Left kidney (tissue), 8 donors: ENCODE data around the gene FKBP1C. TPM values are rescaled to one million over a fixed set of nuclear protein-coding genes. Genes with fewer than 3 reads are reported as not detected.
"Not testable (repeated sequence)": the region's sequence is repeated elsewhere in the genome, so short reads cannot be mapped to it uniquely, and the experiment has no call there.

Experiments
- DNase-seq: peaks from one replicate; pipeline ENCODE4 v3.0.0-alpha.2; 2013
- long read RNA-seq, 8 donors: transcript quantifications; one replicate each; lab custom pipeline, GENCODE V29; 2026
- polyA plus RNA-seq: library from polyadenylated mRNA; unstranded; fragments of 120-200 nt; gene quantifications from one replicate; pipeline ENCODE4 v1.2.1, GENCODE V29; 2013; ENCODE audit not compliant: insufficient read length

The FKBP1C gene
- 2.1 TPM for polyA plus RNA-seq
- long read RNA-seq, donor 1, transcript FKBP1C-201 (1 exons, 1,579 nt): major isoform, 33 of 33 reads
- long read RNA-seq, donor 1, partial matches to known transcripts: 0 of 33 reads
- long read RNA-seq, donor 1, other reads (novel, unspliced or antisense): 0 of 33 reads
- long read RNA-seq, donor 2, transcript FKBP1C-201 (1 exons, 1,579 nt): major isoform, 24 of 24 reads
- long read RNA-seq, donor 2, partial matches to known transcripts: 0 of 24 reads
- long read RNA-seq, donor 2, other reads (novel, unspliced or antisense): 0 of 24 reads
- long read RNA-seq, donor 3, transcript FKBP1C-201 (1 exons, 1,579 nt): major isoform, 22 of 22 reads
- long read RNA-seq, donor 3, partial matches to known transcripts: 0 of 22 reads
- long read RNA-seq, donor 3, other reads (novel, unspliced or antisense): 0 of 22 reads
- long read RNA-seq, donor 4, partial matches to known transcripts: 0 of 2 reads
- long read RNA-seq, donor 4, other reads (novel, unspliced or antisense): 0 of 2 reads
- long read RNA-seq, donor 5, transcript FKBP1C-201 (1 exons, 1,579 nt): major isoform, 33 of 33 reads
- long read RNA-seq, donor 5, partial matches to known transcripts: 0 of 33 reads
- long read RNA-seq, donor 5, other reads (novel, unspliced or antisense): 0 of 33 reads
- long read RNA-seq, donor 6, transcript FKBP1C-201 (1 exons, 1,579 nt): major isoform, 18 of 18 reads
- long read RNA-seq, donor 6, partial matches to known transcripts: 0 of 18 reads
- long read RNA-seq, donor 6, other reads (novel, unspliced or antisense): 0 of 18 reads
- long read RNA-seq, donor 7, transcript FKBP1C-201 (1 exons, 1,579 nt): major isoform, 30 of 30 reads
- long read RNA-seq, donor 7, partial matches to known transcripts: 0 of 30 reads
- long read RNA-seq, donor 7, other reads (novel, unspliced or antisense): 0 of 30 reads
- long read RNA-seq, donor 8, transcript FKBP1C-201 (1 exons, 1,579 nt): major isoform, 13 of 13 reads
- long read RNA-seq, donor 8, partial matches to known transcripts: 0 of 13 reads
- long read RNA-seq, donor 8, other reads (novel, unspliced or antisense): 0 of 13 reads

DNA sequence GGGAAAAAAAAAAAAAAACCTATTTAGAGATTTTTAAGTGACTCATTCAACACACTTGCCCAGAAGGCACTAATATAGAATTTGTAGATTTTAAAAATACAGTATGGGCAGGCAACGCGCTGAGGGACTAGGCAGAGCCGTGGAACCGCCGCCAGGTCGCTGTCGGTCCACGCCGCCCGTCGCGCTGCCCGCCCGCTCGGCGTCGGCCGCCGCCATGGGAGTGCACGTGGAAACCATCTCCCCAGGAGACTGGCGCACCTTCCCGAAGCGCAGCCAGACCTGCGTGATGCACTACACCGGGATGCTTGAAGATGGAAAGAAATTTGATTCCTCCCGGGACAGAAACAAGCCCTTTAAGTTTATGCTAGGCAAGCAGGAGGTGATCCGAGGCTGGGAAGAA lies at the start of gene FKBP1C:
TSS of gene FKBP1C (plus strand) at position 127 of the 400 bp plus-strand sequence.
- DNase-seq: not testable (repeated sequence)

- DNase-seq: not testable (repeated sequence)
These were observed 47.0 kb upstream of the FKBP1C start for GRCh38 chr6:63164047-63164803.

GRCh38 chr6:63174173-63174572 lies 37.1 kb upstream of the FKBP1C start:
- no peak for DNase-seq

DNA sequence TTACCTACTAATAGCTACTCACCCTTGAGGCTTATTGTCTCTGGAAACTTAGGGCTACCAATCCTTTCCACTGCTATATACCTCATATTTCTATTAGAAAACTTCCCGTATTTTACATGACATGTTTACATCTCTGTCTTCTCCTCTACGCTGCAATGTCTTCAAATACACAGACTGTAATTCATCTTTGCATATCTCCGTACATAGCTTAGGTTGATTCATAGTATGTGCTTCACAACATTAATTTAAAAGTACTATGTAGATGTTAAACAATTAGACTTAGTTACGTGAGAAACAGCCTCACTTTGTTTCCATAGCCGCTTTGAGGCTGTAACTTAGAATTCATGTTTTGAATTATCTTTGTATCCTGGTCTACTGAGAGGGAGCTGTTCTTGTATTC lies 35.1 kb upstream of the FKBP1C start:
- no peak for DNase-seq

DNA sequence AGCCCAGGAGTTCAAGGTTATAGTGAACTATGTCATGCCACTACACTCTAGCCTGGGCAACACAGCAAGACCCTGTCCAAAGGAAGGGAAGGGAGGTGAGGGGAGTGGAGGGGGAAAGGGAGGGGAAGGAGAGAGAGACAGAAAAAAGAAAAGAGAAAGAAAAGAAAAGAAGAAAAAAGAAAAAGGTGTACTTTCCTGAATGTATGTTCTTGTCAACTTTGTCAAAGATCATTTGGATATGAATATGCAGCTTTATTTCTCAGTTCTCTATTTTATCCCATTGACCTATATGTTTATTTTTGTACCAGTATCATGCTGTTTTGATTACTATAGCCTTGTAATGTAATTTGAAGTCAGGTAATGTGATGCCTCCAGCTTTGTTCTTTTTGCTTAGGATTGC lies 30.9 kb upstream of the FKBP1C start:
- DNase-seq: no peak

DNA sequence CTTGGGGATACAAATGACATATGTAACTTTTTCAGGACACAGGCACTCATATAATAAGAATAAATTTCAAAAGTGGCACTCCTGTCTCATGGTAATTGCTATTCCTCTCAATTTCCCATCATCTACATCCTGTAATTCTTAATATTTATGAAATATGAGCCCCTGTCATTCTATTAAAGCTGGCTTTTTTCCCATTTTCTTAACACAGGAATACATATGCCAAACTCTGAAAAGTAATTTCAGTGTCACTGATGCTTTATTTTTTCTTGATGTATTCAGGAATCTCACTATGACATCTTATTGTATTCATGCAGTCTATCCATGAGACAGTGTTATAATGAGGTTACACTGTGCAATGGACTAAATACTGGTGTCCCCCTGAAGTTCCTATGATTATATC lies 24.3 kb upstream of the FKBP1C start:
- DNase-seq: no peak

DNA sequence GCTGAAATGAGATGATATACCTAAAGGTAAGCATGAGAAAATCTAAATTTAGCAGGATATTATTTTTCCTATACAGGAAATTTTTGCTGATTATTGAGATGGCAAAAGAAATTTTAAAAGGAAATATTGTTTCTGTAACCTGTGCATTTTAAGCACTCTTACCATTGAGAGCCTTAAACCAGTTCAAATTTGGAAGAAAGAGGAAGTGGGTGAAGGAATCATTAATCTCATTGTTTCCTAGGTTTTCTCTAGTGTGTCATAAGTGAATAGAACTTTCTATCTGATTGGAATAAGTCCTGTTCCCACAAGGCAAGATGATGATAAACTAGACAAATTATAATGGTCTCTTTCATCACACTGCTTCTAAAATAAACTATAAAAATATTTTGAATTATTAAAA lies 22.4 kb upstream of the FKBP1C start:
- no peak for DNase-seq

DNA sequence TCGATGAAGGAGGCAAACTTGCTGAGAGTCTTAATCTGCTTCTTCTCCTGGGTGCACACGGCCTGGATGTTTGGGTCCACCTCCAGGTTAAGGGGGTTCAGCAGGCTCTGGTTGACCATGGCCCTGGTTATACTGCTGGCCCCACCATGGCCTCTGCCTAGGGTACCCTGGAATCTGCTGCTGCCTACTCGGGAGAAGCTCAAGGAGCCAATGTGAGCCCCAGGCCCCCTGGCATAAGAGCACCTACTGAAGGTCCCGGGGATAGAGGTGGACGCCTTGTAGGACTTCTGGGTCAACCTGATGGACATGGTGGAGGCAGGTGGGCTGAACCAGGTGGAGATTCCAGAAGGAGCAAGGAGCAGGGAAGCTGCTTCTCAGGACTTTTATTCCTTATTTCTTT lies 17.9 kb upstream of the FKBP1C start:
- no peak for DNase-seq

- no peak for DNase-seq
These were observed 13.5 kb upstream of the FKBP1C start for GRCh38 chr6:63197741-63198140.

GRCh38 chr6:63213325-63213724 lies 2.1 kb downstream of the FKBP1C start:
- DNase-seq: no peak

DNA sequence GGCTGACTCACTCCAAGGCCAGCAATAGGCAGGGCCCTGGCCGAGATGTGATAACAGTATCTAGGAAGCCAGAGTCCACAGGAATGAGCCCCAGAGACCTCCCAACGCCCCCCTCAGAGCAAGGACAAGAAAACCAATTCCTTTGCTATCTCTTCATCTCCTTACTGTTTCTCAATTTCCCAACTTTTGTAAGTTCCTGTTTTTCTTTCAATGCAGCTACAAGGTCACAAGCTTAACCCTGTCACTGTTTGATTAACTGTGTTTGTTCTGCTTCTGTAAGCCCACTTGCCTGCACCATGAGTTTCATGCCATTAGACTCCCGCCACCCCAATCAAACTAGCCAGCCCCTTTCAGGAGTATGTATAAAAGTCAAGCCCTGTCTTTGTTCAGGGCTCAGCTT lies 3.5 kb downstream of the FKBP1C start:
- DNase-seq: no peak

GRCh38 chr6:63224179-63224578 lies 12.9 kb downstream of the FKBP1C start:
- DNase-seq: no peak

DNA sequence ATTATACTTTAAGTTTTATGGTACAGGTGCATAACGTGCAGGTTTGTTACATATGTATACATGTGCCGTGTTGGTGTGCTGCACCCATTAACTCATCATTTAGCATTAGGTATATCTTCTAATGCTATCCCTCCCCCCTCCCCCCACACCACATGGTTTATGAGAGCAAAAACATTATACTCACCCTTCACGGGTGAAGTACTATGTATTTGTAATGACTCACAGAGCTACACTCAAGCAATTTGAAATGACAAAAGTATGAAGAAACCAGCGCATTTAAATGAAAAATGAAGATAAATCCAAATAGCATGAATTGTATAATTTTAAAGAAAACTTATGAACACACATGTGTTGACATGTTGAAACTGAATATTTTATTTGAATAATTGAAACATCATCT lies 14.7 kb downstream of the FKBP1C start:
- DNase-seq: not testable (repeated sequence)

DNA sequence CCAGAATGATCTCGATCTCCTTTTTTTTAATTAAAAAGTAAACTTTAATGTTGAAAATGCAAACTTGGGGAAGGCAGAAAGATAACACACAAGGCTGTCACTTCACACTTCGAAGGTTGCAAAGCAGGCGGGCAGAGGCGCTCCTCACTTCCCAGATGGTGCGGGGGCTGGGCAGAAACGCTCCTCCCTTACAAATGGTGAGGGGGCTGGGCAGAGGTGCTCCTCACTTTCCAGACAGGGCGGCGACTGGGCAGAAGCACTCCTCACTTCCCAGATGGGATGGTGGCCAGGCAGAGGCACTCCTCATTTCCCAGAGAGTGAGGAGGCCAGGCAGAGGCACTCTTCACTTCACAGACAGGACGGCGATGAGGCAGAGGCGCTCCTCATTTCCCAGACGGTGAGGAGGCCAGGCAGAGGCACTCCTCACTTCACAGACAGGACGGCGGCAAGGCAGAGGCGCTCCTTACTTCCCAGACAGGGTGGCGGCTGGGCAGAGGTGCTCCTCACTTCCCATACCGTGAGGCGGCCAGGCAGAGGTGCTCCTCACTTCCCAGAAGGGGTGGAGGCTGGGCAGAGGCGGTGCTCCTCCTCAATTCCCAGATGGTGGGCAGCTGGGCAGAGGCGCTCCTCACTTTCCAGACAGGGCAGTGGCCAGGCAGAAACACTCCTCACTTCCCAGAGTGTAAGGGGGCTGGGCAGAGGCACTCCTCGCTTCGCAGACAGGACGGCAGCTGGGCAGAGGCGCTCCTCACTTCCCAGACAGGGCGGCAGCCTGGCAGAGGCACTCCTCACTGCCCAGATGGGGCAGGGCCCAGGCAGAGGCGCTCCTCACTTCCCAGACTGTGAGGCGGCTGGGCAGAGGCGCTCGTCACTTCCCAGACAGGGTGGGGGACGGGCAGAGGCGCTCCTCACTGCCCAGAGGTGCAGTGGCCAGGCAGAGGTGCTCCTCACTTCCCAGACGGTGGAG lies 16.9 kb downstream of the FKBP1C start:
- not testable (repeated sequence) for DNase-seq

GRCh38 chr6:63230027-63230426 lies 18.8 kb downstream of the FKBP1C start:
- DNase-seq: not testable (repeated sequence)

GRCh38 chr6:63230511-63230910 lies 19.2 kb downstream of the FKBP1C start:
- not testable (repeated sequence) for DNase-seq

GRCh38 chr6:63236398-63236817 lies 25.1 kb downstream of the FKBP1C start:
- DNase-seq: no peak

DNA sequence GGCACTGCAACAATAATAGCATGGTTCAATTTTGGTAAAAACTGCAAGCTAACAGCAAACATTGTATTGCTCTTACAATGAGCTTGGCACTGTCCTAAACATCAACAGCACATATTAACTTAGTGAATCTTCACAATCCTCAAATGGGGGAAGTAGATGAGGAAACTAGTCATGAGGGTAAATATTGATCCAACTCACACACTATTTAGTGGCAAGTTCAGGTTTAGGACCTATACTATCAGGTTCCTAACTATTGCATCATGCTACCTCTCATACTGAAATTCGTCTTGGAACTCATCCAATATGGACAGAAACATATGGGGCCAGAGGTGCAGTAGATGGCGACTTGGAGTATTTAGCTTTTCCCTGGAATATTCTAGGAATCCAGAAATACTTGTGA lies 34.2 kb downstream of the FKBP1C start:
- no peak for DNase-seq

DNA sequence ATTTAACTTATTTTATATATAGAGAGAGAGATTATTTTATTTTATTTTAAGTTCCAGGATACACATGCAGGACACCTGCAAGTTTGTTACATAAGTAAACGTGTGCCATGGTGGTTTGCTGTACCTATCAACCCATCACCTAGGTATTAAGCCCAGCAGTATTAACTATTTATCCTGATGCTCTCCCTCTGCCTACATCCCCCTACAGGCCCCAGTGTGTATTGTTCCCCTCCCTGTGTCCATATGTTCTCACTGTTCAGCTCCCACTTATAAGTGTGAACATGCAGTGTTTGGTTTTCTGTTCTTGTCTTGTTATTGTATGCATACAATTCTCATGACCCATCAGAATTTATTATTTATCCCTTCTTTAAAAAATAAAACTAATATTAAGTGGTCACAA lies 34.6 kb downstream of the FKBP1C start:
- no peak for DNase-seq

- DNase-seq: no peak
These were observed 35.3 kb downstream of the FKBP1C start for GRCh38 chr6:63246581-63246980.
